NCI-H69 (cell line): ENCODE data around the gene MYL10.
"Not testable (repeated sequence)": the region's sequence is repeated elsewhere in the genome, so short reads cannot be mapped to it uniquely, and the experiment has no call there.

Experiments
- DNase-seq: peaks from one replicate; lab custom pipeline; 2025; lab: John Stamatoyannopoulos, UW

Gene MYL10

GRCh38 chr7:101651112-101651511, 22.0 kb upstream of the MYL10 start:
- DNase-seq: no peak

- no peak for DNase-seq
Observed at GRCh38 chr7:101650579-101651081, 21.5 kb upstream of the MYL10 start.

- DNase-seq: not testable (repeated sequence)
Observed at GRCh38 chr7:101647876-101648275, 18.8 kb upstream of the MYL10 start.

GRCh38 chr7:101645951-101646350, 16.9 kb upstream of the MYL10 start:
- no peak for DNase-seq

- no peak for DNase-seq
Observed at GRCh38 chr7:101644879-101645278, 15.8 kb upstream of the MYL10 start.

- DNase-seq: not testable (repeated sequence)
Observed at GRCh38 chr7:101639127-101639526, 10.0 kb upstream of the MYL10 start.

- DNase-seq: peak; percentile 57
Observed at GRCh38 chr7:101636822-101637623, 7.9 kb upstream of the MYL10 start.

- peak; percentile 10 for DNase-seq
Observed at GRCh38 chr7:101635484-101635883, 6.4 kb upstream of the MYL10 start.

GRCh38 chr7:101634196-101634717, 5.2 kb upstream of the MYL10 start:
- no peak for DNase-seq

GRCh38 chr7:101633511-101633910, 4.4 kb upstream of the MYL10 start:
- no peak for DNase-seq

GRCh38 chr7:101632641-101633040, 3.5 kb upstream of the MYL10 start:
- no peak for DNase-seq

- peak; percentile 39 for DNase-seq
Observed at GRCh38 chr7:101631224-101631714, 2.2 kb upstream of the MYL10 start.

- peak; percentile 61 for DNase-seq
Observed at GRCh38 chr7:101630591-101630990, 1.5 kb upstream of the MYL10 start.

- no peak for DNase-seq
Observed at GRCh38 chr7:101628522-101628921, 574 bp downstream of the MYL10 start.

- no peak for DNase-seq
Observed at GRCh38 chr7:101626758-101627157, 2.3 kb downstream of the MYL10 start.

GRCh38 chr7:101626069-101626671, 2.9 kb downstream of the MYL10 start:
- peak; percentile 33 for DNase-seq

- DNase-seq: peak; percentile 50
Observed at GRCh38 chr7:101625031-101625791, 3.9 kb downstream of the MYL10 start.

- DNase-seq: no peak
Observed at GRCh38 chr7:101624246-101625001, 4.7 kb downstream of the MYL10 start.

GRCh38 chr7:101622609-101623173, 6.4 kb downstream of the MYL10 start:
- no peak for DNase-seq

- DNase-seq: no peak
Observed at GRCh38 chr7:101620991-101621390, 8.1 kb downstream of the MYL10 start.

- no peak for DNase-seq
Observed at GRCh38 chr7:101620395-101620794, 8.7 kb downstream of the MYL10 start.
